GM18868 (cell line): Measurements from ENCODE around the gene KRT76.

Source experiments
- ATAC-seq: cut with Tn5 transposase; IDR thresholded peaks from one replicate; pipeline ENCODE4 v1.9.1; 2021; ENCODE audit warnings: mild to moderate bottlenecking, moderate library complexity; ENCODE audit not compliant: unreplicated experiment

The KRT76 gene

DNA sequence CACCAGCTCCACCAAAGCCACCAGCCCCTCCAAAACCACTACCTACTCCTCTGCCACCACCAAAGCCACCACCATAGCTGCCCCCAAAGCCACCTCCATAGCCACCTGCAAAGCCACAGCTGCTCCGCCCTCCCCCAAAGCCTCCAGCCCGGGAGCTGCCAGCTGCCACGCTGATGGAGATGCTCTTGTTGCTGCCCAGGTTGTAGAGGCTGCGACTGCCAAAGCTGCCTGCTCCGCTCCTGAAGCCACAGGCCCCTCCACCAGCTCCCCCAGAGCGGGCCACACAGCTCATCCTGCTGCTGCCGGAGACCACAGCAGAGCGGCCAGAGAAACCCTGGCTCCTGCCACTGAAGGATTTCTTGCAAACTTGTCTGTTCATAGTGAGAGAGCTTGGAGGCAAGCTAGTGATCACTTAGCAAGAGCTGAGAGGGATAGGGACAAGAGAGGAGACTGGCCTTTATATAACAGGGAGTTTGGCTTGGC lies at the start of gene KRT76:
Gene KRT76, minus strand, starts transcription at position 433 of the 483 bp plus-strand sequence. Its CDS starts 54 bp downstream, at position 379.
- no peak for ATAC-seq

DNA sequence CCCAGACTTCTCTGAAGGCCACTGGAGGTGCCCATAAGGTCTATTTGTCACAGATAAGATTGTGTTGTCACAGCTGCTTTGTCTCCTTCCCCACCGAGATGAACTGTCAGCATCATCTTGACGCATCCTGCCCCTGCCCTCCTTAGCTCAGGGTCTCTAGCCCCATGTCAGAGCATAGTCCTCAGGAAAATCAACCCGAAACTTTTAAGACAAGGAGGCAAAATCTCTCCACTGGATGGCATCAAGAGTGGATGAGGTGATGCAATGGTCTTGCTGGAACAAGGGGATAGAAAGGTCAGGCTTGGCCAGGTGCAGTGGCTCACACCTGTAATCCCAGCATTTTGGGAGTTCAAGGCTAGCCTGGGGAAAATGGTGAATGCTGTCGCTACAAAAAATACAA lies 48.8 kb upstream of the KRT76 start:
- no peak for ATAC-seq

- no peak for ATAC-seq
These were observed 47.7 kb upstream of the KRT76 start for GRCh38 chr12:52824741-52825410.

GRCh38 chr12:52823761-52824450 lies 46.8 kb upstream of the KRT76 start:
- no peak for ATAC-seq

- no peak for ATAC-seq
These were observed 45.8 kb upstream of the KRT76 start for GRCh38 chr12:52822771-52823510.

- no peak for ATAC-seq
These were observed 44.9 kb upstream of the KRT76 start for GRCh38 chr12:52821826-52822660.

GRCh38 chr12:52821071-52821730 lies 44.1 kb upstream of the KRT76 start:
- no peak for ATAC-seq

DNA sequence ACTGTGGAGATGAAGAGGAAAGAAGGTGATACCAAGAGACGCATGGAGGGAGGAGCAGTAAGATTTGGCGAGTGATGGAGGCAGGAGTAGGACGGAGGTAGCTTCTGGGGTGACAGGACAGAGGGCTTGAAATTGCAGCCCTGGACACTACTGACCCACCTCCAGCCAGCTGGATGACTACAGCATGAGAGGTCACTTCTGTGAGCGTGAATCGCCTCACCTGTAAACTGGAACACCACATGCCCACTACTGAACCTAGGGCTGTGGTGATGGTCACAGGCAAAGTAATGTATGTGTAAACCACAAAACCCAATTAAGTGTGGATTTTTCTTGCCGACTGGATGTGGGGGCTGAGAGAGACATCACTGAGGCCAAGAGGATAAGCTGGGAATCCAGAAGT lies 43.4 kb upstream of the KRT76 start:
- no peak for ATAC-seq

- no peak for ATAC-seq
These were observed 42.8 kb upstream of the KRT76 start for GRCh38 chr12:52819731-52820510.

DNA sequence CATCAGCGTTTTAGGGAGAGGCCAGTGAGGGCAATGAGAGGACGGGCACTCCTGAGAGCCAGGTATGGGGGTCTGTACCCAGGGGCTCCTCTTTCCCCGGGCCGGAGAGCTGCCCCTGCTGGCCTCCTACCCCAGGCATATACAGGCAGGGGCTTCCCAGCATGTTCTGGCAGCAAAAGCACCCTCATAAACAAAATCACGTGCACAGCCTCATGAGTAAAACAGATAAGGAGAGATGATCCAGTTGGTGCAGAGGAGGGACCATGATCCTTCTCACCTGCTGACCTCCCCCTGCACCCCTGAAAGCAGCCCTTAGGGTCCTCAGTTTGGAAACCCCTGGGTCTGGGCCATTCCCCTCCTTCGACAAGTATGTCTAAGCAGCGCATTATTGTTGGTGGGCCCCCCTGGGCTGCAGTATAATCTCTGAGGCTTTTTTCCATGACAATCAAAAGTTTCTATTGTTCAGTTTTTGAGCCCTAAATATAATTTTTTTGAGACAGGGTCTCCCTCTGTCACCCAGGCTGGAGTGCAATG lies 41.8 kb upstream of the KRT76 start:
- ATAC-seq, result no peak

DNA sequence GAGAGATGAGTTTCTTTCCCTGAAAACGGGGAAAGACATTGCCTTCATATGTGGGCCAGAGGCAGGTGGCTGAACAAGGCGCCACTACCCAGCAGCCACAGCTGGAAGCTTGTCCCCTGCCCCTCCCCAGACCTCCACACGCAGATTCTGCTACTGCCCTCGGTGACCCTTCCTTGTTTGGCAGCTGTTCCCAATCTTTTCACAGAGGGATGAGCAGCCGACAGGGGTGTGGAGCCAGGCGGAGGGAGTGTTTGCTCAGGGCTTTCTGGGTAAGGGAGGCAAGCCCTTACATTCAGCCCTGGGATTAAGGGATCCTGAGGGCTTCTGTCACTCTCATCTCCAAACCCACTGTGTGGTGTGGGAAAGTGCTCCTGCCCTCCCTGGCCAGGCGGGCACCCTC lies 41.2 kb upstream of the KRT76 start:
- no peak for ATAC-seq

DNA sequence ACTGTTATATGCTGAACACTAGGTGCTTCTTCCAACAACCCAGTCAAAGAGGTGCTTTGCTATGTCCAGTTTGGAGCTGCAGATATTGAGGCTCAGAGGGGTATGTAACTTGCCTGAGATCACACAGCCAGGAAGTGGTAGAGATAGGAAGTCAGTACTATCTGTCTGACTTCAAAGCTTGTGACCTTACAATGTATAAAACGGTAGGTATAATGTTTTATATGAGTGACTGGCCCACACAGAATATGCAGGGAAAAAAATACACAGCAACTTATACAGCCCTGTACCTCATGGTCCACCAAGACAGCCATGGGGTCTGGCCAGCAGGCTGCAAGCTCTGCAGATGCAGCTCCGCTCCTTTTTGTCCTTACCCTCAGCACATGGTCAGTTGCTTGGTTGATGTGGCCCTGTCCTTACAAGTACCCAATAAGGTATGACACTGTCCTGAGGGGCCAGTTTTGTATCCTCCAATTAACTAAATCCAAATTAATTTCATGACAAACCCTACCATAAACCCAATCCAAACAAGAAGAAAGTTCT lies 40.6 kb upstream of the KRT76 start:
- ATAC-seq, result no peak

DNA sequence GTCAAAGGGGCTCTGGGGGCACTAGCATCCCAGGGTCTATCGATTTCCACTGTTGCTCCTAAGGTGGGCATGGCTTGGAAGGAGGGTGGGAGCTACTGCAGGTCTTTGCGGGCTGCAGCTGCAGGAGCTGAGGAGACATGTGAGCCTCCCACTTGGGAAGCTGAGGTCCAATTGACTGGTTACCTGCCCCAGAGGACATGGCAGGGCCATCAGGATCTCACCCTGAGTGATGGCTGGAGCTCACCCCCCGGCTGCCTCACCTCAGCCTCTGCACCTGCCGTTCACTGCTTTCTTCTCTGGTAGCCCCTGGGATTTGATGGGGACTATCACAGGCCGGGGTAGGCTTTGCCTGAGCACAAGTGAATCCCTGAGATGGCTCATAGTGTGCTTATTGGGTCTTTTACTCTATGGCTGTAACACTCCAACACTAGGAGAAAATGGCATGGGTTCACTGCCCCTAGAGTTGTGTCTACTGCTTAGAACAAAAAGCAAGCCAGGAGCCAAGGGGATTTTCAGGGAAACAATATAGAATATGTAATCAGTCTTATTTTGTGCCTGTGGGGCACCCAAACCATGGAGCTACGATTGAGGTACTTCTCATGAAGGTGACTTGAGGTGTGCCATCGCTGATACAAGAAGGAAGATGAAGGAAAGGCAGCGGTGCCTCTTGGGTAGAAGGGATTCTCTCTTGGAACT lies 40.0 kb upstream of the KRT76 start:
- no peak for ATAC-seq

DNA sequence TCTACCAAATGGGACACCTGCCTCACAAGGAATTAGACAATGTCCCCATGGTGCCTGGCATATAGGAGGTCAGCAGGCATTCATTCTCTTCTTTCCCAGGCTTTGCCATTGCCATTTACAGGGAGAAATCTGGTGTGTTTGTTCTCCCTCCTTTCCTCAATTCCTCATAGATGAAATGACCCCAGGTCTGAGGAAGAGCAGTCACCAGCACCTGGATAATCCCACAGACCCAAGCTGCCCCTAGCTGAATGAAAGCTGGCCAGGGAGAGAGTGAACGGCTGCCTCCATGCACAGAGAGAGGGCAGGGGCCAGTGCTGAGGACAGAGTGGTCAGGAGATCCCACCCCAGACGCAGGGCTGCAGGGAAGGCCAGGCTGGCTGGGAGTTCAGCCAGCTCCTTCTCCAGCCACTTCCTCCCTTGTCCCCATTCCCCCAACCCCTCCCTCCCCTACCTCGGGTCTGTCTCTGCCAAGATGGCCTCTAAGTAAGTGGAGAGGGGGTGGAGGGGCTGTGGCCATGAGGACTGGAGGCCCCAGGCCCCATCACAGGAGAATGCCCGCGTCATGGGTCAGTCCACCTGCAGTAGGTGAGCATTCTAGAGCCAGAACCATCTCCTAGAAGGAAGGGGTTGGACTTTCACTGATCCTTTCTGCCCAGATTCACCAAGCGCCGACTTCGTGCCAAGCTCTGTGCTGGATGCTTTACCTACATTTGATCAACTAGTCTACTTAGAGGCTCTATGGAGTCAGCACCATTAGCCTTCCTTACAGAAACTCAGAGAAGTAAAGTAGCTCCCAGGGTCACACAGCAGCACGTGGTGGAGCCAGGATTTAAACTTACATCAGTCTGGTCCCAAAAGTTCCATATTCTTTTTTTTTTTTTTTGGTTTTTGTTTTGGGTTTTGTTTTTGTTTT lies 38.8 kb upstream of the KRT76 start:
- ATAC-seq, result no peak

DNA sequence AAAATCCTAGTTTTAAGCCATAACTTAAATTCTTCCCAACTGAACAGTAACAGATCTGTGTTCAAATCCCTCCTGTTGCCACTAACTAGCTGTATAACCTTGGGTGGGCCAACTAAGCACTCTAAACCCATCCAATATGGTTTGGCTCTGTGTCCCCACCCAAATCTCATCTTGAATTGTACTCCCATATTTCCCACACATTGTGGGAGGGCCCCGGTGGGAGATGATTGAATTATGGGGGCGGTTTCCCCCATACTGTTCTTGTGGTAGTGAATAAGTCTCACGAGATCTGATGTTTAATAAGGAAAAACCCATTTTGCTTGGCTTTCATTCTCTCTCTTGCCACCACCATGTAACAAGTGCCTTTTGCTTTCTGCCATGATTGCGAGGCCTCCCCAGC lies 38.0 kb upstream of the KRT76 start:
- ATAC-seq, result no peak

- no peak for ATAC-seq
These were observed 37.6 kb upstream of the KRT76 start for GRCh38 chr12:52814710-52815155.
